ENCODE results near the gene DEGS2.

DNA sequence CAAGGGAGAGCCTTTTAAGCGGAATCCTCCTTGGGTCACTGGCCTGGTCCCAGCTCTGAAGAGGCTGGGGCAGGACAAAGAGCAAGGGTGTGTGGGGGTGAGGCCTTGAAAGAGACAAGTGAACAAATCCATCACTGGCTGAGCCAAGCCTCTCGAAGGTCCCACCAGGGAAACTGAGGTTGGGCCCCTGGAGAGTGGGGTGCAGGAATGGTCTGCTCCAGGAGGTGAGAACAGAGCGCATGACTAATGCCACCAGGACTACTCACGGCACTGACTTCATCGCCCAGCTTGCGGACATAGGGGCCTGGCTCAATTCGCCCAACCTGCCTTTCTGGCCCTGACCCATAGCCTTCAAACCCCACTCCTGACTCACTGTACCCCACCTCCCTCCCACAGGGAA is 19.2 kb upstream of the DEGS2 start:
- TF ChIP-seq, protein P1, sequence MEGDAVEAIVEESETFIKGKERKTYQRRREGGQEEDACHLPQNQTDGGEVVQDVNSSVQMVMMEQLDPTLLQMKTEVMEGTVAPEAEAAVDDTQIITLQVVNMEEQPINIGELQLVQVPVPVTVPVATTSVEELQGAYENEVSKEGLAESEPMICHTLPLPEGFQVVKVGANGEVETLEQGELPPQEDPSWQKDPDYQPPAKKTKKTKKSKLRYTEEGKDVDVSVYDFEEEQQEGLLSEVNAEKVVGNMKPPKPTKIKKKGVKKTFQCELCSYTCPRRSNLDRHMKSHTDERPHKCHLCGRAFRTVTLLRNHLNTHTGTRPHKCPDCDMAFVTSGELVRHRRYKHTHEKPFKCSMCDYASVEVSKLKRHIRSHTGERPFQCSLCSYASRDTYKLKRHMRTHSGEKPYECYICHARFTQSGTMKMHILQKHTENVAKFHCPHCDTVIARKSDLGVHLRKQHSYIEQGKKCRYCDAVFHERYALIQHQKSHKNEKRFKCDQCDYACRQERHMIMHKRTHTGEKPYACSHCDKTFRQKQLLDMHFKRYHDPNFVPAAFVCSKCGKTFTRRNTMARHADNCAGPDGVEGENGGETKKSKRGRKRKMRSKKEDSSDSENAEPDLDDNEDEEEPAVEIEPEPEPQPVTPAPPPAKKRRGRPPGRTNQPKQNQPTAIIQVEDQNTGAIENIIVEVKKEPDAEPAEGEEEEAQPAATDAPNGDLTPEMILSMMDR (IDR thresholded peaks at IDR 0.05), result no peak
- TF ChIP-seq POLR2AphosphoS5 (IDR thresholded peaks at IDR 0.05), result no peak
- no peak for TF ChIP-seq POLR2A (IDR thresholded peaks at IDR 0.05)
